Stimulated activated naive CD4-positive, alpha-beta T cell (primary cell): ENCODE measurements around the gene TFCP2L1.

Source experiments
- DNase-seq, 6 experiments: peaks; one replicate each; lab custom pipeline; 2025; lab: John Stamatoyannopoulos, UW

The TFCP2L1 gene

GRCh38 chr2:121171625-121172119, 113.3 kb downstream of the TFCP2L1 start:
- DNase-seq, result no peak

DNA sequence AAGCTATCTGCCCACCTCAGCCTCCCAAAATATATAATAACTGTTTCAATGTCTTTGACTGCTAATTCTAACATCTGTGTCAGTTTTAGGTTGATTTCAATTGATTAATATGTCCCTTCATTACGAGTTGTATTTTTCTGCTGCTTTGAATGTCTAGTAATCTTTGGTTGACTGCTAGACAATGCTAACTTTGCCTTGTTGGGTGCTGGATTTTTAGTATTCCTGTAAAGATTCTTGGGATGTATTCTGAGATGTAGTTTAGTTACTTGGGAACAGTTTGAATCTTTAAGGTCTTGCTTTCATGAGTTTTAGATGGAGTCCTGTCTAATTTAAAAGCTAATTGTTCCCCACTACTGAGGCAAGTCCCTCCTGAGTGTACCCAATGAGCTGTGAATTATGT, 114.4 kb downstream of the TFCP2L1 start:
- no peak for DNase-seq

DNA sequence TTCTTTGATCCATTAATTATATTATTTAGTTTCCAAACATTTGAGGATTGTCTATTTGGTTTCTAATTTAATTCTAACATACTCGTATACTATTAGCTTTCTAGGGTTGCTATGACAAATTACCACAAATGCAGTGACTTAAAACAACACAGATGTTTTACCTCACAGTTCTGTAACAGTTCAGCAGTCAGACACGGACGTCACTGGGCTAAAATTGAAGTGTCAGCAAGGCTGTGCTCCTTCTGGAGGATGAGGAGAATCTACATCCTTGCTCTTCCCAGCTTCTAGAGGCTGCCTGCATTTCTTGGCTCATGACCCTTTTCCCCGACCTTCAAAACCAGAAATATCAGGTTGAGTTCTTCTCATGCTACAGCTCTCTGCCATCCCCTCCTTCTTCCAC, 117.6 kb downstream of the TFCP2L1 start:
- DNase-seq, result no peak
